ENCODE measurements around the gene TRIM46. TPM values are rescaled to one million over a fixed set of nuclear protein-coding genes. Genes with fewer than 3 reads are reported as not detected.
A peak's percentile ranks its signal among the peaks of the same experiment; 100 is the strongest.

The TRIM46 gene
- total and polyA plus RNA-seq, 9 of the 15 experiments (the other 6 are each of a cell fraction or from before 2014, with no cell fraction given), result 0.05 to 0.60 (median 0.16) TPM; not detected in 3

GRCh38 chr1:155134880-155135414 is 38.7 kb upstream of the TRIM46 start (continued):
- no peak for TF ChIP-seq ZBTB33 (CRISPR knock-in tag; IDR thresholded peaks at IDR 0.05)
- 0 out of 2 replicates have a peak, but pooled peaks have one; percentile 13 for TF ChIP-seq GTF2E2 (tag; IDR thresholded peaks at IDR 0.05)
- TF ChIP-seq MTA1 (IDR thresholded peaks at IDR 0.05; ENCODE audit: borderline replicate concordance), result peak; percentile 87
- TF ChIP-seq CTBP1 (IDR thresholded peaks at IDR 0.05; ENCODE audit: borderline replicate concordance), result peak; percentile 41
- peak; percentile 35; the same call in 1 of the 2 replicates for TF ChIP-seq JUN (IDR thresholded peaks at IDR 0.05; ENCODE audit: borderline replicate concordance, low read depth, low read length)
- TF ChIP-seq JUN (CRISPR knock-in tag; IDR thresholded peaks at IDR 0.05; ENCODE audit: borderline replicate concordance), result 0 out of 2 replicates have a peak, but pooled peaks have one; percentile 43
- no peak; a peak in 1 of 4 replicates for TF ChIP-seq FOXA3 (CRISPR knock-in tag; conservative IDR thresholded peaks at IDR 0.05 in 1 of 2, IDR thresholded peaks at IDR 0.05 in 1 of 2)
- TF ChIP-seq TEAD1 (CRISPR knock-in tag; IDR thresholded peaks at IDR 0.05), result peak in 1 of 2 experiments; percentile 53; a peak in 1 of 4 replicates
- peak; percentile 74 to 84; a peak in 3 of 4 replicates for TF ChIP-seq MNT (conservative IDR thresholded peaks at IDR 0.05)
- TF ChIP-seq STAT5A (IDR thresholded peaks at IDR 0.05; ENCODE audit: borderline replicate concordance, low read length), result no peak
- peak; percentile 91 for TF ChIP-seq CREM (IDR thresholded peaks at IDR 0.05; ENCODE audit: low read depth)
- no peak; the same call in 1 of the 2 replicates for TF ChIP-seq ZNF589 (CRISPR knock-in tag; IDR thresholded peaks at IDR 0.05; ENCODE audit: low read depth)
- TF ChIP-seq CREB3L1 (IDR thresholded peaks at IDR 0.05; ENCODE audit: borderline replicate concordance, low read depth), result peak; percentile 88; the same call in 1 of the 2 replicates
- TF ChIP-seq TBL1XR1 (IDR thresholded peaks at IDR 0.05; ENCODE audit: low read length in 2 of 2), result peak in 1 of 2 experiments; percentile 28; a peak in 1 of 4 replicates
- peak; percentile 34 for TF ChIP-seq SMARCE1 (IDR thresholded peaks at IDR 0.05)
